Lower lobe of right lung (tissue), 2 donors: ENCODE measurements around the gene DPP6. TPM values are rescaled to one million over a fixed set of nuclear protein-coding genes. Genes with fewer than 3 reads are reported as not detected.

Experiments
- ATAC-seq, 2 donors: fragments of 200-7000 bp; cut with Tn5 transposase; one replicate each; pipeline ENCODE4 v1.9.1; 2020 to 2022; ENCODE audit warnings: mild to moderate bottlenecking in 2 of 2, moderate library complexity in 2 of 2
- DNase-seq: peaks from one replicate; pipeline ENCODE4 v3.0.0-alpha.2; 2020
- H3K27ac ChIP-seq: fragments of 200-600 bp; one replicate; pipeline ENCODE4 v1.8.0; 2022
- H3K27me3 ChIP-seq: fragments of 200-600 bp; one replicate; pipeline ENCODE4 v1.8.0; 2022; ENCODE audit warnings: low read depth
- H3K36me3 ChIP-seq: fragments of 200-600 bp; one replicate; pipeline ENCODE4 v1.8.0; 2022; ENCODE audit warnings: mild to moderate bottlenecking
- H3K4me1 ChIP-seq: fragments of 200-600 bp; one replicate; pipeline ENCODE4 v1.8.0; 2022
- H3K4me3 ChIP-seq: fragments of 200-600 bp; one replicate; pipeline ENCODE4 v1.8.0; 2022; ENCODE audit warnings: mild to moderate bottlenecking
- H3K9me3 ChIP-seq: fragments of 200-600 bp; one replicate; pipeline ENCODE4 v1.8.0; 2022
- CTCF ChIP-seq: fragments of 200-600 bp; IDR thresholded peaks from one replicate; pipeline ENCODE4 v1.8.0; 2022; ENCODE audit warnings: antibody characterized with exemption, mild to moderate bottlenecking
- intact Hi-C: fragments of 100-400 bp; cut with DNase I; formaldehyde crosslinking; loops from one replicate; pipeline ENCODE4 v1.11.0; 2022
- total RNA-seq: library from RNA; stranded (reverse); fragmentation: NEBNext Ultra II Directional; extraction: Animal tissue kit (Norgen Biotek cat#: 25700); gene quantifications from one replicate; pipeline ENCODE4 v1.2.1, GENCODE V29; 2021
- donor health status: DM: no; HTN: yes; CAD: no; lungs with severe emphysema.

The DPP6 gene
- total RNA-seq, 1 donor from 2014 or later, result 0.71 TPM

- intact Hi-C loops, result no loop called here
- H3K9me3 ChIP-seq, result no peaks in the 10 kb centered on the region
- no peak overlapping the region for H3K4me3 ChIP-seq
- no peak for DNase-seq
- no peak overlapping the region for H3K27ac ChIP-seq
- TF ChIP-seq CTCF, result no peak
- H3K27me3 ChIP-seq, result no peaks in the 10 kb centered on the region
- no peak for ATAC-seq
- H3K36me3 ChIP-seq, result no peaks in the 10 kb centered on the region
- H3K4me1 ChIP-seq, result no peaks in the 10 kb centered on the region
These were observed 525.1 kb downstream of the DPP6 start for GRCh38 chr7:154577141-154577873.

- Histone ChIP-seq H3K27me3 (no peaks in the 10 kb centered on the region), H3K9me3 (no peaks in the 10 kb centered on the region), H3K4me1 (no peaks in the 10 kb centered on the region), H3K4me3 (no peak overlapping the region), H3K27ac (no peak overlapping the region), H3K36me3 (no peaks in the 10 kb centered on the region)
- TF ChIP-seq CTCF, result no peak
- intact Hi-C loops, result no loop called here
- no peak for ATAC-seq
- DNase-seq, result no peak
These were observed 526.1 kb downstream of the DPP6 start for GRCh38 chr7:154578336-154578735.

GRCh38 chr7:154579711-154580110 lies 527.5 kb downstream of the DPP6 start:
- Histone ChIP-seq H3K27me3 (no peaks in the 10 kb centered on the region), H3K27ac (no peak overlapping the region), H3K4me3 (no peak overlapping the region), H3K9me3 (no peaks in the 10 kb centered on the region), H3K4me1 (no peaks in the 10 kb centered on the region), H3K36me3 (no peaks in the 10 kb centered on the region)
- intact Hi-C loops, result no loop called here
- DNase-seq, result no peak
- ATAC-seq, result no peak
- no peak for TF ChIP-seq CTCF

- intact Hi-C loops, result no loop called here
- ATAC-seq, result no peak
- no peak for DNase-seq
- Histone ChIP-seq H3K9me3 (no peaks in the 10 kb centered on the region), H3K27ac (no peak overlapping the region), H3K4me3 (no peak overlapping the region), H3K4me1 (no peaks in the 10 kb centered on the region), H3K27me3 (no peaks in the 10 kb centered on the region), H3K36me3 (no peaks in the 10 kb centered on the region)
- no peak for TF ChIP-seq CTCF
These were observed 529.2 kb downstream of the DPP6 start for GRCh38 chr7:154581251-154581890.

- no peak overlapping the region for H3K4me3 ChIP-seq
- TF ChIP-seq CTCF, result no peak
- H3K9me3 ChIP-seq, result no peaks in the 10 kb centered on the region
- H3K4me1 ChIP-seq, result no peaks in the 10 kb centered on the region
- H3K36me3 ChIP-seq, result no peaks in the 10 kb centered on the region
- intact Hi-C loops, result no loop called here
- DNase-seq (no peak), ATAC-seq (no peak)
- no peak overlapping the region for H3K27ac ChIP-seq
- H3K27me3 ChIP-seq, result no peaks in the 10 kb centered on the region
These were observed 531.3 kb downstream of the DPP6 start for GRCh38 chr7:154583454-154583853.
